Suppressor macrophage (primary cell): ENCODE data around the gene NSMCE4A.
"Not testable (repeated sequence)": the region's sequence is repeated elsewhere in the genome, so short reads cannot be mapped to it uniquely, and the experiment has no call there.

Experiments
- DNase-seq, 4 experiments: peaks; one replicate each; pipeline ENCODE4 v3.0.0-alpha.2; 2020 to 2022
- total RNA-seq, 17 experiments: gene quantifications; one replicate each; lab custom pipeline; 2026; ENCODE audit warnings: mixed read lengths in 6 of 17, inconsistent platforms in 3 of 17; lab: John Stamatoyannopoulos, UW

The NSMCE4A gene, protein sequence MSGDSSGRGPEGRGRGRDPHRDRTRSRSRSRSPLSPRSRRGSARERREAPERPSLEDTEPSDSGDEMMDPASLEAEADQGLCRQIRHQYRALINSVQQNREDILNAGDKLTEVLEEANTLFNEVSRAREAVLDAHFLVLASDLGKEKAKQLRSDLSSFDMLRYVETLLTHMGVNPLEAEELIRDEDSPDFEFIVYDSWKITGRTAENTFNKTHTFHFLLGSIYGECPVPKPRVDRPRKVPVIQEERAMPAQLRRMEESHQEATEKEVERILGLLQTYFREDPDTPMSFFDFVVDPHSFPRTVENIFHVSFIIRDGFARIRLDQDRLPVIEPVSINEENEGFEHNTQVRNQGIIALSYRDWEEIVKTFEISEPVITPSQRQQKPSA
- total RNA-seq, result 9.8 to 28.5 (median 18.7) reads per million in 17 experiments

DNA sequence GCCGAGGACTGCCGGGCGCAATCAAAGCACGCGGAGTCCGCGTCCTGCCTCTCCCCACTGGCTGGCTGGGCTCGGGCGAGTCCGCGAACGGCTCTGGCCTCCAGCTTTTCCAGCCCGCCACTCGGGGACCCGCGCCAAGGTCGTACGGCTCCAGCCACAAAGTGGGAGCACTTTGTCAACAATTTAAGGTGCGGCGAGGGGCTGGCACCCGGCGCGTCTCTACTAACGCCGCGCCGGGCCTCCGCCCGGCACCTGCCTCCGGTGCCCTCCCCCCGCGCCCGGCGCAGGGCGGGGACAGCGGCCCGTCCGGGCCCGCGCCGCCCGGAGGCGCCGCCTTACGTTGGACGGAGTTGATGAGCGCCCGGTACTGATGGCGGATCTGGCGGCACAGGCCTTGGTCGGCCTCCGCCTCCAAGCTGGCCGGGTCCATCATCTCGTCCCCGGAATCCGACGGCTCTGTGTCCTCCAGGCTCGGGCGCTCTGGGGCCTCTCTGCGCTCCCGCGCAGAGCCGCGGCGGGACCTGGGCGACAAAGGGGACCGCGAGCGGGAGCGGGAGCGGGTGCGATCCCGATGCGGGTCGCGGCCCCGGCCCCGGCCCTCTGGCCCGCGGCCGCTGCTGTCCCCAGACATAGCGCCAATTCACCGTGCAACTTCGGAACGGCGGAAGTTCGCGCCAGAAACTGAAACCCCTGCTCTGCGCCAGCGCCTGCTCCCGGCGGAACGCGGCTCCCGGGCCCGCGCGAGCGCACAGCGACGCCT, at the start of gene NSMCE4A:
TSS of gene NSMCE4A (minus strand) at position 683 of the 760 bp plus-strand sequence. CDS start at position 631, 52 bp downstream.
- DNase-seq, result peak; percentile 77 to 91 (median 86)

- not testable (repeated sequence) for DNase-seq
Measured at GRCh38 chr10:122023257-122023656, 48.2 kb upstream of the NSMCE4A start.

GRCh38 chr10:122022276-122022675, 47.3 kb upstream of the NSMCE4A start:
- DNase-seq, result no peak

DNA sequence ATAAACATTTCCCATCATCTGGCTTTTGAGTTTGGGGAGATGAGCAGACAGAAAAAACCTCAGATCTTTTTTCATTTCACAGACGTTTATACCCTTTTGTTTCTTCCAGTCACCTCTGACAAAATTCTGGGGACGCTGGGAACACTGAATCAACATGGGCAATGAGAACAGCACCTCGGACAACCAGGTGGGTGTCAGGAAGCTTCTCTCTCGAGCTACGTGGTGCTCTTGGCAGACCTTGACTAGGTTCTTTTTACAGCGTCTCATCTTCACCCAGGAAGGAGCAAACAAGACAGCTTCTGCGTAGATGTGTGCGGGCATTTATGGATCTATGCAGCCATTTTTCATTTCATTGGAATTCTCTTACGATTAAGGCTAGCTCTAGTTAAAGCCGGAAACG, 46.8 kb upstream of the NSMCE4A start:
- no peak for DNase-seq

GRCh38 chr10:122021379-122021778, 46.4 kb upstream of the NSMCE4A start:
- no peak for DNase-seq

DNA sequence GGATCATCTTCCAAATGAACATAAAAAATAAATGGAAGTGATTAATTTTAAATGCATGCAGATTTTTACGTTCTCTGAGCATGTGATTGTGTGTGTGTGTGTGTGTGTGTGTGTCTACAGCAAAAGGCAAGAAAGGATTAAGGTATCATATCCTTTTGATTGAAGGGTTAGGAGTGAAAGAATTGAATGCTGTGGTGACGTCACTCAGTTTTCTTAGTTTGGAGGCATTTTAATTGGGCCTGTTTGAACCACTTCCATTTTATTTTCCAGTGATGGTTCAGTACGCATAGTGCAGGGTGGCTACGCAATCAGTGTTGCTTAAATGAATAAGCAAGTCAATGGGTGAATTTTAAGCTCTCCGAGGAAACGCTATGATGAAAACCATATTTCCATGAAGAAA, 45.2 kb upstream of the NSMCE4A start:
- DNase-seq, result no peak

GRCh38 chr10:122019414-122019975, 44.5 kb upstream of the NSMCE4A start:
- DNase-seq, result no peak

DNA sequence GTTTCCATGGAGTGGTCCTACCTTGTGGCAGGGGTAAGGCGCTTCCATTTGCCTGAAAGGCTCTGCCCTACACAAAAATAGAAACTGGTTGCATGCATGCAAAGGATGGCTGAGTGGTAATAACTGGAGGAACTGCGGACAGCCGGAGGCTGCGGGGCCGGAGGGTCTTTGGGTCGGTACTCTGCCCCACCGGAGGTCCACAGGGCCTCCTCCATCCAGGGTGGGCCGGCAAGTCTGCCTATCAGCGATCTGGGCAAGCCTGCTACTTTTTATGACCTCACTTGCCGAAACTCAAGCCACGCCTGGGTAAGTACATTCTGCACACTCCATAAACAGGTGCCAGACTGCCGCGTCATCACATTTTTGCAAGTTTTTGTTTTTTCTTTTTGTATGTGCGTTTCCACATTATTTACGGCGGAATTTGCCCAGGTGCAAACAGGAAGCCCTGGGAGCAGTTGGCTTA, 44.0 kb upstream of the NSMCE4A start:
- no peak for DNase-seq

DNA sequence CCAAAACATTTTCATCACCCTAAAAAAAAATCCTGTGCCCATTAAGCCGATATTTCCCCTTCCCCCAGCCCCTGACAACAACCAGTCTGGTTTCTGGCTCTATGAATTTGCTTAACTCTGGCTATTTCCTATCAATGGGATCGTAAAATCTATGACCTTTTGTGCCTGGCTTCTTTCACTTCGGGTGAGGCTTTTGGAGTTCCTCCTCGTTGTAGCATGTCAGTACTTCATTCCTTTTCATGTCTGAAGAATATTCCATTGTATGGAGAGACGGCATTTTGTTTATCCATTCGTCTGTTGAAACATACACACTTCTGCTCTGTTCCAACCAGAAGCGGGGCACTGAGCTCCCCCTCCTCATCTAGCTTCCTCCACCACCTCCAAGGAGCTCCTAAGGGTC, 43.5 kb upstream of the NSMCE4A start:
- no peak for DNase-seq

GRCh38 chr10:122017926-122018325, 42.9 kb upstream of the NSMCE4A start:
- not testable (repeated sequence) for DNase-seq

GRCh38 chr10:122014652-122015248, 39.7 kb upstream of the NSMCE4A start:
- DNase-seq, result no peak

GRCh38 chr10:122013311-122013780, 38.3 kb upstream of the NSMCE4A start:
- DNase-seq, result no peak

GRCh38 chr10:122012731-122013130, 37.7 kb upstream of the NSMCE4A start:
- no peak for DNase-seq

GRCh38 chr10:122010405-122011050, 35.5 kb upstream of the NSMCE4A start:
- DNase-seq, result no peak

DNA sequence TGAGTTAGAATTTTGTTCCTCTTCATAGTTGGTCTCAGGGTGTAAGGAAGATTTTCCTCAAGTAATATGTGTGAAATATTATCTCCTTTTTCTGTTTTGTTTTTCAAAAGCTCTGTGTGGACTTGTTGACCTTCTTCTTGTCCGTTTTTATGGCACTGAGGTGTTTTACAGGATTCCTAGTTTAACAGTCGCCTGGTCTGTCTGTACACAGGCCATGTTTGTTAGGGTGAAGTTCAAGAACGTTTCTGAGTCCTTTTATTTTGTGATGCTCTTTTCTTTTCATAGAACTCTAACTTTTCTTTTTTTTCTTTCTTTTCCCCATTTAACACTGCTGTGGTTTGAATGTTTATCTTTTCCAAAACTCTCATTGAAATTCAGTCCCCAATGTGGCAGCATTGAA, 32.4 kb upstream of the NSMCE4A start:
- DNase-seq, result no peak

- no peak for DNase-seq
Measured at GRCh38 chr10:122001698-122002097, 26.7 kb upstream of the NSMCE4A start.

GRCh38 chr10:121999301-121999700, 24.3 kb upstream of the NSMCE4A start:
- no peak for DNase-seq

GRCh38 chr10:121998462-121998861, 23.4 kb upstream of the NSMCE4A start:
- no peak for DNase-seq

- DNase-seq, result no peak
Measured at GRCh38 chr10:121994429-121994941, 19.5 kb upstream of the NSMCE4A start.

- DNase-seq, result not testable (repeated sequence)
Measured at GRCh38 chr10:121991727-121992126, 16.7 kb upstream of the NSMCE4A start.

DNA sequence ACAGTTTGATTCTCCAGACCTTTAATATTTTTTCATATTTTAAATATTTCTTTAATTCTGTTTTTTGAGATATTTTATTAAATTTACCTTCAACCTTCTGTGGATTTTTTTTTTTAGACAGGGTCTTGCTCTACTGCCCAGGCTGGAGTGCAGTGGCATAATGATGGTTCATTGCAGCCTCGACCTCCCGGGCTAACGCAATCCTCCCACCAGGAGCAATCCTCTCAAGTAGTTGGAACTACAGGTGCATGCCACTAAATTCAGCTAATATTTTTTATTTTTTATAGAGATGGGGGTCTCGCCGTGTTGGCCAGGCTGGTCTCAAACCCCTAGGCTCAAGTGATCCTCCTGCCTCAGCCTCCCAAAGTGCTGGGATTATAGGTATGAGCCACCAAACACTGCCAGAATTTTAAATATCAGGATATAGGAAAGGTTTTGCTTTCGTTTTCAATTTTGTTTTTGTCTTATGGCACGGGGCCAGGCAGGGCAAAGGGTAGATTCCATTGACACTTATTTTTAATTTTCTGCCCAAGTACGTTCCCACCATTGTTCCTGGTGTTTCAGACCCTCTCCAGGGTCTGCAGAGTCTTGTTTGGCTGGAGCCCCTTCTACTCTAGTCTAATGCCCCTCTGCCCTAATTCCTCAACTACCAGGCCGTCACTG, 15.1 kb upstream of the NSMCE4A start:
- no peak for DNase-seq
